GM12865 (cell line): ENCODE measurements around the gene UVRAG.
A peak's percentile ranks its signal among the peaks of the same experiment; 100 is the strongest.

ENCODE experiments used
- DNase-seq: peaks from one replicate; pipeline ENCODE4 v3.0.0; 2010; ENCODE audit warnings: low read depth
- H3K4me3 ChIP-seq: 2 replicates; pipeline ENCODE4 v1.5.1; 2011; ENCODE audit warnings: mild to moderate bottlenecking, low read depth, low read length, control low read depth
- TF ChIP-seq, protein P1 (sequence below): IDR thresholded peaks from 2 replicates; pipeline ENCODE4 v1.5.1; 2011; ENCODE audit warnings: low read length, control low read depth, low read depth, inconsistent platforms; ENCODE audit not compliant: insufficient read depth; ENCODE audit errors: missing control alignments

Gene UVRAG

DNA sequence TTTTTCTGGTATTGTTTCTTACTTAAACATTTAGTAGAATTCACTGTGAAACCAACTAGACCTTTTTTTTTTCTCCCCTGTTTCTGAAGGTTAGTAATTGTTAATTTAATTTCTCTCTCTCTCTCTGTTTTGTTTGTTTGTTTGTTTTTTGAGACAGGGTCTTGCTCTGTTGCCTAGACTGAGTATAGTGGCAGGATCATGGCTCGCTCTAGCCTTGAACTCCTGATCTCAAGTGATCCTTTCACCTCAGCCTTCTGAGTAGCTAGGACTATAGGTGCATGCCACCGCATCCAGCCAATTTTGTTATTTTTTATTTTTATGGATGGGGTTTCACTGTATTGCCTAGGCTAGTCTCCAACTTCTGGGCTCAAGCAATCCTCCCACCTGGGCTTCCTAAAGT lies 165.0 kb downstream of the UVRAG start:
- H3K4me3 ChIP-seq: no peak overlapping the region
- DNase-seq: no peak
- TF ChIP-seq, protein P1, sequence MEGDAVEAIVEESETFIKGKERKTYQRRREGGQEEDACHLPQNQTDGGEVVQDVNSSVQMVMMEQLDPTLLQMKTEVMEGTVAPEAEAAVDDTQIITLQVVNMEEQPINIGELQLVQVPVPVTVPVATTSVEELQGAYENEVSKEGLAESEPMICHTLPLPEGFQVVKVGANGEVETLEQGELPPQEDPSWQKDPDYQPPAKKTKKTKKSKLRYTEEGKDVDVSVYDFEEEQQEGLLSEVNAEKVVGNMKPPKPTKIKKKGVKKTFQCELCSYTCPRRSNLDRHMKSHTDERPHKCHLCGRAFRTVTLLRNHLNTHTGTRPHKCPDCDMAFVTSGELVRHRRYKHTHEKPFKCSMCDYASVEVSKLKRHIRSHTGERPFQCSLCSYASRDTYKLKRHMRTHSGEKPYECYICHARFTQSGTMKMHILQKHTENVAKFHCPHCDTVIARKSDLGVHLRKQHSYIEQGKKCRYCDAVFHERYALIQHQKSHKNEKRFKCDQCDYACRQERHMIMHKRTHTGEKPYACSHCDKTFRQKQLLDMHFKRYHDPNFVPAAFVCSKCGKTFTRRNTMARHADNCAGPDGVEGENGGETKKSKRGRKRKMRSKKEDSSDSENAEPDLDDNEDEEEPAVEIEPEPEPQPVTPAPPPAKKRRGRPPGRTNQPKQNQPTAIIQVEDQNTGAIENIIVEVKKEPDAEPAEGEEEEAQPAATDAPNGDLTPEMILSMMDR: no peak

DNA sequence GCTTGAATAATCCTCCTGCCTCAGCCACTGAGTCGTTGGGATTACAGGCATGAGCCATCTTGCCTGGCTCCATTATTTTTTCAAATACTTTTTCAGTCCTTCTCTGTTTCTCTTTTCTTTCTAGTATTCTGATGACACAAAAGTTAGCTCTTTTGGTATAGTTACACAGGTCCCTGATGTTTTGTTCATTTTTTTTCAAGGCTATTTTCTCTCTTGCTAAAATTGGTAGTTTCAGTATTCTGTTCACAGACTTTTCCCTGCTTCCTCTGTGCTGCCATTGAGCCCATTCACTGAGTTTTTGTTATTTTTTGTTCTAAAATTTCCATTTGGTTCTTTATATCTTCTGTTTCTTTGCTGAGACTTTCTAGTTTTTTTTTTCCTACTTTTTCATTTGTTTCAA lies 166.5 kb downstream of the UVRAG start:
- DNase-seq: peak; percentile 7
- TF ChIP-seq, protein P1: no peak
- H3K4me3 ChIP-seq: no peak overlapping the region

DNA sequence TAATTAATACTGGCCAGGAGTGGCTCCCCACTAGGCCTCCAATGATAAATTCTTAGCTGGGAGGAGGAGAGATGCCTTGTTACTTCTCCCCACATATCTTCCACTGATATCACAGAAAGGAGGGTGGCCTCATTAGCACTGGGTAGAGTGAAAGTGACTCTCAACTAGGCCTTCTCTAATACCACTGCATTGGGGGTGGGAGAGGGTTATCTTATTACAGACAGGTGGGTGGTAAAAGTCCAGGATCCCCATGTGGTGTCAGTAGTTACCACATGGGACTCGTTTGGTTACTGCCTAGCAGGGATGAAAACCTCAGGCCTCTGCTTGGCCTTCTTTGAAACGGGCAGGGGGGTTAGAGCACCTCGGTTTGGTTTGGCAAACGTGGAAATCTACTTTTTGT lies 167.3 kb downstream of the UVRAG start:
- TF ChIP-seq, protein P1: no peak
- no peak for DNase-seq
- no peak overlapping the region for H3K4me3 ChIP-seq

DNA sequence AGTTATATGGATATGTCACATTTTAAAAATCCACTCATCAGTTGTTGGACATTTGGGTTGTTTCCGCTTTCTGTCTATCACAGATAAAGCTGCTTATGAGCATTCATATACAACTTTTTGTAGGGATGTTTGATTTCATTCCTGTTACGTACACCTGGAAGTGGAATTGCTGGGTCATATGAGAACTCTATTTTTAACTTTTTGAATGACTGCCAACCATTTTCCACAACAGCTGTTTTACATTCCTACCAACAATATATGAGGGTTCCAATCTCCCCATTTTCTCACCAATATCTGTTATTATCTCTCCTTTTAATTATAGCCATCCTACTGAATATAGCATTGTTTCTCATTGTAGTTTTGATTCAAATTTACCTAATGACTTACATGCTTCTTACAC lies 172.0 kb downstream of the UVRAG start:
- TF ChIP-seq, protein P1: no peak
- no peak for DNase-seq
- H3K4me3 ChIP-seq: no peak overlapping the region

DNA sequence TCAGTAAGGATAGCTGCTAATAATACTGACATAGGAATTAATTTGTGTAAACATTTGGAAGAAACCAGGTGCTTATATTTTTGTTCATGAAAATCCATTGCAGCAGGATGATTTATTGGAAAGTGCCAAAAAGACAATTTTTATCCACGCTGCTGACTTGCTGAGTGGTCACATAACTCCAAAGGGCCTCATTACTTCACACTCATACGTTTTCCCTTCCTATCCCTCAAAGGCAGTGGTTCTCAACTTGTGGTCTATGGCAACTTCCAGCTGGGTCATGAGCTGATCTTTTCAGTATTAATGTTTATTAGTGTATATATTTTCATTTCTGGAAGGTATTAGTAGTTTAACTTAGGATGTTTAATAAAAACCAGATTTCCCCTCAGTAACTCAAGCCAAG lies 178.1 kb downstream of the UVRAG start:
- no peak overlapping the region for H3K4me3 ChIP-seq
- TF ChIP-seq, protein P1: no peak
- no peak for DNase-seq

DNA sequence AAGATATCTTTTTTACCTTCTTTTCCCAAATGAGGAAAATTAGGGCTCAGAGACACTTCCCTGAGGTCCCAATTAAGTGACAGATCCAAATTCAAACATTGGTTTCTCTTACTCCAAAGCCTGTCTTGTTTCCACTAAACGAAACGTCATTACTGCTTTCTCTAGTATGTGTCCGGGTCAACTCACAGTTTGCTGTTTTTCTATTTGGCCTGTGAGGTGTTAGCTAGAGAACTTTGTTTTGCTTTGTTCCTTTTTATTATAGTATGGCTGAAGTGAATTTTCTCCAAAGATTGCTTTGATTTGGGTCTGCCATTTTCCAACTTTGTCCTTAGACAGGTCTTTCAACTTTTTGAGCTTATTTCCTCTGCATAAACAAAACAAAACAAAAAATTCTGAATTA lies 179.6 kb downstream of the UVRAG start:
- H3K4me3 ChIP-seq: no peak overlapping the region
- no peak for DNase-seq
- TF ChIP-seq, protein P1: no peak

DNA sequence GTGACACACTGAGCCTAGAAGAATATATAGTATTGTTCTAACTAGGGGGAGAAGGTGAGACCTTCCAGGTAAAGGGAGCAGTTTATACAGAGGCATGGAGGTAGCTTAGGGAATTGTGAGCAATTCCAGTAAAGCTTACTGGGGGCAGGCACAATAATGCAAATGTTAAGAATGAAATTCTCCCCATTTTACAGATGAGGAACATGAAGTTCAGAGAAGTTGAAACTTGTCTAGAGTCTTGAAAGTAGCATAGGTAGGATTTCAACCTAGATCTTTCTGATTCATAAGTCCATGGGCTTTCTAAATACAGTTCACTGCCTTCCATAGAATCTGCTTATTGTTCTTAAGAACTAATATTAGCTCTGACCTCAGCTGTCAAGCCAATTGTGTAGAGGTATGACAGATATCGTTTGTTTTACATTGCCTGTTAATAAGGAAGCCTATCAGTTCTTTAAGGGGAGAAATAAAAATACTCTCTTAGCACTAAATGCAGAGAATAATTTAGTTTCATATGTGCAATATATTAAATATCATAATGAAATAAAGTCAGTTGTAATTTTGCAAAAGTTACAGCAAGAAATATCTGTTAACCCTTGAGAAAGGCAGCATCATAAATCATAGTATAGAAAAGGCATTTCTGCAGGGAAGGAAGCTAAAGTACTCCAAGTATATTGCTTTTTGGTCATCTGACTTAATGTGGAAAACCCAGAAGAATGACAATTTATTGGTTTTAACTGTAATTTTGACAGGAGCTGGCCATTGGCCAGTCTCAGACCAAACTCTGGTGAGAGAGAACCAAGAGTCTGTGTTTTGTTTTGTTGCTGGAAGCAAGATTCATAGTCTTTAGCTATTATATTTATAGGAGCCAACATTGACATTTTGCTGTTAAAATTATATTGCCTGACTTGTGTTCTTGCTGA lies 181.8 kb downstream of the UVRAG start:
- no peak overlapping the region for H3K4me3 ChIP-seq
- no peak for DNase-seq
- TF ChIP-seq, protein P1: no peak
